GM12891 (cell line): ENCODE measurements around the gene ST7.

ENCODE experiments used
- PAX5 ChIP-seq: IDR thresholded peaks from 2 replicates; pipeline ENCODE4 v1.6.1; 2011; ENCODE audit warnings: low read length, moderate library complexity, mild to moderate bottlenecking; ENCODE audit not compliant: insufficient read depth, severe bottlenecking
- POLR2A ChIP-seq: IDR thresholded peaks from 2 replicates; pipeline ENCODE4 v1.6.1; 2011; ENCODE audit warnings: low read depth, low read length, control low read depth
- POLR2AphosphoS5 ChIP-seq: IDR thresholded peaks from 2 replicates; pipeline ENCODE4 v1.6.1; 2011; ENCODE audit warnings: low read depth, low read length, control low read depth
- POU2F2 ChIP-seq: IDR thresholded peaks from 2 replicates; pipeline ENCODE4 v1.6.1; 2011; ENCODE audit warnings: low read depth, mild to moderate bottlenecking, control low read depth, low read length, moderate library complexity
- SPI1 ChIP-seq: IDR thresholded peaks from 2 replicates; pipeline ENCODE4 v1.6.1; 2011; ENCODE audit warnings: low read depth, low read length, control low read depth
- TAF1 ChIP-seq: IDR thresholded peaks from 2 replicates; pipeline ENCODE4 v1.6.1; 2011; ENCODE audit warnings: low read depth, low read length, control low read depth

- TF ChIP-seq POLR2AphosphoS5 (no peak), POLR2A (no peak), TAF1 (no peak), POU2F2 (no peak), SPI1 (no peak), PAX5 (no peak)
Observed at GRCh38 chr7:116922545-116922944, 30.8 kb upstream of the ST7 start.
